Breast epithelium (tissue), 4 donors: ENCODE results near the gene HRC. TPM values are rescaled to one million over a fixed set of nuclear protein-coding genes. Genes with fewer than 3 reads are reported as not detected.
"Not testable (repeated sequence)": the region's sequence is repeated elsewhere in the genome, so short reads cannot be mapped to it uniquely, and the experiment has no call there.

Experiments
- DNase-seq, 2 donors: peaks; one replicate each; pipeline ENCODE4 v3.0.0-alpha.2; 2019; ENCODE audit warnings: low spot score in 2 of 2
- H3K27ac ChIP-seq, 2 donors: fragments of 200-600 bp; sonication (generic) in 1 of 2; one replicate each; pipeline ENCODE4 v1.5.1; 2016 to 2019; ENCODE audit warnings: mild to moderate bottlenecking in 1 of 2
- H3K27me3 ChIP-seq, 2 donors: fragments of 200-600 bp; sonication (generic) in 1 of 2; one replicate each; pipeline versions ENCODE4 v1.5.1 to v1.6.0; 2017 to 2019; ENCODE audit warnings: control low read depth in 1 of 2, mild to moderate bottlenecking in 1 of 2
- H3K36me3 ChIP-seq: fragments of 200-600 bp; one replicate; pipeline ENCODE4 v1.5.1; 2019
- H3K4me1 ChIP-seq, 2 donors: fragments of 200-600 bp; sonication (generic); one replicate each; pipeline ENCODE4 v1.5.1; 2016 to 2019; ENCODE audit warnings: control low read depth in 1 of 2
- H3K4me3 ChIP-seq, 3 donors: fragments of 200-600 bp; sonication (generic); 1 replicate in 2 of 3; 2 replicates in 1 of 3; pipeline ENCODE4 v1.5.1; 2016 to 2019; ENCODE audit warnings: mild to moderate bottlenecking in 3 of 3, moderate library complexity in 2 of 3
- H3K9me3 ChIP-seq, 2 donors: fragments of 200-600 bp; sonication (generic) in 1 of 2; one replicate each; pipeline ENCODE4 v1.5.1; 2016 to 2019; ENCODE audit warnings: control low read depth in 1 of 2
- CTCF ChIP-seq, 3 donors: fragments of 450-650 bp; IDR thresholded peaks; one replicate each; pipeline ENCODE4 v1.5.1; 2016 to 2017; ENCODE audit warnings: antibody characterized with exemption in 3 of 3, mild to moderate bottlenecking in 3 of 3, moderate library complexity in 3 of 3
- POLR2A ChIP-seq: fragments of 450-650 bp; IDR thresholded peaks from one replicate; pipeline ENCODE4 v1.6.1; 2016; ENCODE audit warnings: antibody characterized with exemption, mild to moderate bottlenecking, moderate library complexity
- POLR2AphosphoS5 ChIP-seq, 3 donors: sonication (generic); formaldehyde crosslinking; IDR thresholded peaks; one replicate each; pipeline ENCODE4 v1.6.1; 2017; ENCODE audit warnings: antibody characterized with exemption in 3 of 3
- intact Hi-C: fragments of 100-400 bp; cut with DNase I; formaldehyde crosslinking; loops from one replicate; pipeline ENCODE4 v1.15.1; 2023; ENCODE audit warnings: low total_unique reads
- total RNA-seq, 3 donors: library from RNA; depleted of rRNA; stranded (reverse); fragments of >200 nt; gene quantifications; one replicate each; pipeline ENCODE4 v1.1.0, GENCODE V29; 2016

HRC gene
- total RNA-seq, 3 donors from 2014 or later = 0.88 to 2.7 (median 1.3) TPM

GRCh38 chr19:49186108-49186507, 30.9 kb upstream of the HRC start:
- no peaks in the 10 kb centered on the region for H3K36me3 ChIP-seq
- H3K27ac ChIP-seq = peak overlapping the region in 1 of 2 donors; percentile 54
- no peaks in the 10 kb centered on the region for H3K4me1 ChIP-seq
- H3K9me3 ChIP-seq = no peaks in the 10 kb centered on the region
- intact Hi-C loops = no loop called here
- TF ChIP-seq POLR2A = no peak
- TF ChIP-seq POLR2AphosphoS5 (IDR thresholded peaks at IDR 0.05) = no peak
- TF ChIP-seq CTCF (IDR thresholded peaks at IDR 0.05) = no peak
- H3K4me3 ChIP-seq = no peak overlapping the region
- no peak for DNase-seq
- no peaks in the 10 kb centered on the region for H3K27me3 ChIP-seq

GRCh38 chr19:49182848-49183375, 27.7 kb upstream of the HRC start:
- Histone ChIP-seq H3K4me3 (no peak overlapping the region), H3K9me3 (no peaks in the 10 kb centered on the region), H3K27me3 (no peaks in the 10 kb centered on the region), H3K36me3 (no peaks in the 10 kb centered on the region), H3K4me1 (no peaks in the 10 kb centered on the region), H3K27ac (no peak overlapping the region)
- TF ChIP-seq POLR2A (no peak), CTCF (IDR thresholded peaks at IDR 0.05) (no peak), POLR2AphosphoS5 (IDR thresholded peaks at IDR 0.05) (no peak)
- intact Hi-C loops = no loop called here
- no peak for DNase-seq

- H3K27me3 ChIP-seq, intact Hi-C loops, H3K27ac ChIP-seq, H3K36me3 ChIP-seq, DNase-seq, H3K4me1 ChIP-seq, H3K9me3 ChIP-seq, H3K4me3 ChIP-seq: not testable (repeated sequence)
Observed at GRCh38 chr19:49182010-49182847, 27.0 kb upstream of the HRC start.

GRCh38 chr19:49180659-49181058, 25.5 kb upstream of the HRC start:
- H3K9me3 ChIP-seq = no peaks in the 10 kb centered on the region
- H3K36me3 ChIP-seq = no peaks in the 10 kb centered on the region
- H3K4me1 ChIP-seq = no peaks in the 10 kb centered on the region
- H3K27ac ChIP-seq = no peak overlapping the region
- no peak for TF ChIP-seq CTCF (IDR thresholded peaks at IDR 0.05)
- no peak for TF ChIP-seq POLR2A
- TF ChIP-seq POLR2AphosphoS5 (IDR thresholded peaks at IDR 0.05) = no peak
- H3K4me3 ChIP-seq = no peak overlapping the region
- intact Hi-C loops = no loop called here
- H3K27me3 ChIP-seq = no peaks in the 10 kb centered on the region
- no peak for DNase-seq

GRCh38 chr19:49173198-49173597, 18.0 kb upstream of the HRC start:
- no peak overlapping the region for H3K27ac ChIP-seq
- no peaks in the 10 kb centered on the region for H3K9me3 ChIP-seq
- H3K4me3 ChIP-seq = no peak overlapping the region
- intact Hi-C loops = no loop called here
- no peak for TF ChIP-seq POLR2A
- DNase-seq = no peak
- H3K4me1 ChIP-seq = no peaks in the 10 kb centered on the region
- H3K36me3 ChIP-seq = no peaks in the 10 kb centered on the region
- no peaks in the 10 kb centered on the region for H3K27me3 ChIP-seq

GRCh38 chr19:49168421-49168820, 13.2 kb upstream of the HRC start:
- DNase-seq = no peak

More at GRCh38 chr19:49168421-49168820, 13.2 kb upstream of the HRC start:
- Histone ChIP-seq H3K9me3 (no peaks in the 10 kb centered on the region), H3K27ac (no peak overlapping the region), H3K4me3 (no peak overlapping the region), H3K27me3 (no peaks in the 10 kb centered on the region), H3K4me1 (peaks cover 6 to 8% of the 10 kb centered on the region in 2 donors), H3K36me3 (no peaks in the 10 kb centered on the region)
- intact Hi-C loops = no loop called here
- no peak for TF ChIP-seq POLR2AphosphoS5 (IDR thresholded peaks at IDR 0.05)
